HG03159 (cell line): ENCODE measurements around the gene GTF2H3.

ENCODE experiments used
- ATAC-seq: cut with Tn5 transposase; IDR thresholded peaks from one replicate; pipeline ENCODE4 v1.9.1; 2021; ENCODE audit warnings: mild to moderate bottlenecking, moderate library complexity; ENCODE audit not compliant: unreplicated experiment

The GTF2H3 gene

GRCh38 chr12:123643911-123644310 is 10.3 kb downstream of the GTF2H3 start:
- no peak for ATAC-seq

GRCh38 chr12:123645380-123645779 is 11.8 kb downstream of the GTF2H3 start:
- no peak for ATAC-seq

DNA sequence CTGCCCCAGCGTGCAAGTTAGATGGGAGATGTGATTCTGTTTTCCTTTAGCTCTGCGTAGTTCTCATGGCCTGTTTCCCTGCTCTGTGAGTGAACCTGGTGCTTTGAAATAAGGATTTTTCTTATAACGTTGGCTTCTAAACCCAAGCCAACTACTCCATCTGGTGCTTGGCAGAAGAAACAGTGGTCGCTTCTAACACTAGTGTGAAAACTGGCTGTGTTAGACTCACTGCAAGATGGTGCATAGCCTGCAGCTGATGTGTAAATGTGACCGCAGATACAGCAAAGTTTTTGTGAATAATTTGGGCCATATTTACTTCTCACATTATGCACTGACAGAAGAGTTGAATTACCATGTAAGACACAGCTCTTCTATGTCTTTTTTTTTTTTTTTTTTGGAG is 12.2 kb downstream of the GTF2H3 start:
- no peak for ATAC-seq

- no peak for ATAC-seq
These were observed 14.8 kb downstream of the GTF2H3 start for GRCh38 chr12:123648401-123648800.

- ATAC-seq, result no peak
These were observed 20.6 kb downstream of the GTF2H3 start for GRCh38 chr12:123654129-123654701.

DNA sequence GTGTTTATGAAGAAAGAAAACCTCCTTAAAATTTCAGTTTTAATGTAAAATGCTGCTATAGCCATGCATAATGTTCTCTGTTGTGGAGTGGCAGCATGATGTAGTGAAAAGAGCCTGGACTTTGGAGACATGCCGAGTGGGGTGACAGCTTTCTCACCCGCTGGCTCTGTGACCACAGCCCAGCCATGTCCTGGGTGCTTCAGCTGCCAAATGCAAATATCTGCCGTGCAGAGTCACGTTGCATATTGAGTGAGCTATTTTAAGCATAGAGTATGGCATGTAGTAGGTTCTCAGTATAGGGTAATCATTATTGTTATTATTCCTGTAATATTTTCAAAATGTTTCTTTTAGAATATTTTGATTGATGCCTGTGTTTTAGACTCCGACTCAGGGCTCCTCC is 21.8 kb downstream of the GTF2H3 start:
- ATAC-seq, result peak; percentile 92

DNA sequence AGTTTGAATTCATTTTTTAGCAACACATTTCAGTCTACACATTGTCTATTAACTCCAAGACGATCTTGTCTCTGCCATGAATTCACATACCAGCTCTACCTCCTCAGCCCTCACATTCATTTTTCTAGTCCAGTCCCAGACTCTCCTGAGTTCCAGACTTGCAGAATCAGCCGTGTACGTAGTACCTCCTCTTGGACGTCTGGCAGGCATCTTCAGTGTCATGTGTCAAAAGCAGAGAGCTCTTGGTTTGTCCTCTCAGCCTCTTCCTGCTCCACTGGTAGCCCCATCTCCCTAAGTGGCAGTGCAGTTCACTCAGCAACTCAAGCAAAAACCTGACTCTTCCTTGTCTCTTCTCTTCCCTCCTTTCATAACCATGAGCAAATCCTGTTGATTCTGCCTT is 22.8 kb downstream of the GTF2H3 start:
- ATAC-seq, result no peak

GRCh38 chr12:123657211-123657610 is 23.6 kb downstream of the GTF2H3 start:
- no peak for ATAC-seq

DNA sequence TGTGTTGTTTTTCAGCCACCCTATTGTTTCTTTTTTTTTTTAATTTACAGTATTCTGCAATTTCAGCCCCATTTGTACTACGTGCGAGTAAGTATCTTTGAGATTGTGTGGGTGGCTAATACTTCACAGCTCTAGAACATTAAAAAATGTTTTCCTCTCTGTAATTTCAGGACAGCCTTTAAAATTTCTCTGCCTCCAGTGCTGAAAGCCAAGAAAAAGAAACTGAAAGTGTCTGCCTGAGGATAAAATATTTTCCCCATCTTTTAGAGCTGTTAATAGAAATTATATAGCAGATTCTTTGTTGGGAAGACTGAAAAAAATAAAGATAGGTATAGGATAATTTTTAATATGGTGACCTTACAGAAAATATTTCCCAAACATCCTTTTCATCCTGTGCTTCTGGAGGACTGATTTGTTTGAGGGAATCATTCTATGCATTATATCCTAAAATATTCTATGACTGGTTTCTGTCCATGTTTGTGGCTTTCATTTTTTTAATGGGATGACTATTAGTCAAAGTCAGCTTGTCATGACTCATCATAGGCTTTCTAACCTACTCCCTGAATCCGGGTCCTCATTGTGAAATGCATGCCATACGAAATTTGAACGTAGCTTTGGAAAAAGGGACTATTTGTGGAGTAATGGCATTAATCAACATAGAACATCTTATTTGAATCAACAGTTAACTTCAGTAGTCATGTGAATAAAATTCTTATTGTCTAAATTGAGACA is 26.5 kb downstream of the GTF2H3 start:
- ATAC-seq, result no peak

DNA sequence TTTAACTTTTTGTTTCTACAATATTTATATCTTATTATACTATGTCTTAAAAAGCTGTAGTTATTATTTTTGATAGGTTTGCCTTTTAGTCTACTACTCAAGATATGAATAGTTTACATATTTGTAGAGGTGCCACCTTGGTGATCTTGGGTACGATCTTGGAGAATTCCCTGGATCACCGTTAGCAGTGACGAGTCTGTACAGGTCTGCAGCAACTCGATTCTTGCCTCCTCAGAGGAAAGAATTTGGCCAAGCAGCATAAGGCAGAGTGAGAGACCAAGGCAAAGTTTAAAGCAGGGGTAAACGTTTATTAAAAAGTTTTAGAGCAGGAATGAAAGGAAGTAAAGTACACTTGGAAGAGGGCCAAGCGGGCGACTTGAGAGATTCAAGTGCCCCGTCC is 34.1 kb downstream of the GTF2H3 start:
- no peak for ATAC-seq

DNA sequence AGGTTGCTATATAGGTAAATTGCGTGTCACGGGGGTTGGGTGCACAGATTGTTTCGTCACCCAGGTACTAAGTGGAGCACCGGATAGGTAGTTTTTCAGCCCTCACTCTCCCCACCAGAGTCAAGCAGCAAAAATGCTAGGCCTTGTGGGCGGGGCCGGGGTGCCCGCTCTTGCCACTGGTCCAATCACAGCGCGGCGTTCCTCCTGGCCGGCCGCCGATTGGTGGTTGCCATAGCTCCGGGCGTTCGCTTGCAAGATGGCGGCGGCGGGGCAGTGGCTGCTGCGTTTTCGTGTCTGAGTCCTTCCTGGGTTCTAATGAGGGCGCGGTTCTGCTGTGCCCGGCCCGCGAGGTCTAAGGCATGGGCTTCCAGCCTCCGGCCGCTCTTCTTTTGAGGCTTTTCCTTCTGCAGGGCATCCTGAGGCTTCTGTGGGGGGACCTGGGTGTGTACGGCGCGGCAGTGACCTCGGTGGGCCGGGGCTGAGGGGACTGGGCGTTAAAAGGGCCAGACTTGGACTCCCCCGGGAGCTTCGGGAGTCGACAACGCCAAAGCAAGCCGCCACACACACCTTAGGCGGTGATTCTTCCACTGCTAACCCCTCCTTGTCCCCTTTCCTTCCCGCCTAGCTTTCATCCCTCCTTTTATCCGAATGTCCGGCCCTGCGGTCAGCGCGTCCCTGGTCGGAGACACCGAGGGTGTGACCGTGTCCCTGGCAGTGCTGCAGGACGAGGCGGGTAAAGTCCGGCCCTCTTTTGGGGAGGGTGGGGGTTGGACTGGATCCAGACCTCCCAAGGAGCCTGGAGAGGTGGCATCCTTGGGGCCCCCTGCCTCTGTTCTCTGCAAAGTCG is 37.5 kb downstream of the GTF2H3 start, which contains the start of gene TCTN2:
TSS of gene TCTN2 (plus strand) at position 232 of the 847 bp plus-strand sequence. CDS start at position 360, 128 bp downstream.
- peak; percentile 98 for ATAC-seq

GRCh38 chr12:123671876-123672275 is 38.2 kb downstream of the GTF2H3 start:
- no peak for ATAC-seq

GRCh38 chr12:123675436-123675835 is 41.8 kb downstream of the GTF2H3 start:
- no peak for ATAC-seq

- ATAC-seq, result no peak
These were observed 43.1 kb downstream of the GTF2H3 start for GRCh38 chr12:123676616-123677320.

GRCh38 chr12:123678981-123679380 is 45.4 kb downstream of the GTF2H3 start:
- no peak for ATAC-seq

DNA sequence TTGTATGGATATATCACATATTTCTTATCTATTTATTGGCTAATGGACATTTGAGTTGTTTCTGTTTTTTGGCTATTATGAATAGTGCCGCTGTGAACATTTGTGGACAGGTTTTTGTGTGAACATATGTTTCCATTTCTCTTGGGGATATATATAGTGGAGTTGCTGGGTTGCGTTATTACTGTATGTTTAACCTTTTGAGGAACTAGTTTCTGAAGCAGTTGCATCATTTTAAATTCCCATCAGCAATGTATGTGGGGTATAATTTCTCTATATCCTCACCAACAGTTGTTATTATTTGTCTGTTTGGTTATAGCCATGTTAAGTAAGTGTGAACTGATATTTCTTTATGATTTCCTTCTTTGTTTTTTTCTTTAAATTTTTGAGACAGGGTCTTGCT is 48.0 kb downstream of the GTF2H3 start:
- ATAC-seq, result no peak

DNA sequence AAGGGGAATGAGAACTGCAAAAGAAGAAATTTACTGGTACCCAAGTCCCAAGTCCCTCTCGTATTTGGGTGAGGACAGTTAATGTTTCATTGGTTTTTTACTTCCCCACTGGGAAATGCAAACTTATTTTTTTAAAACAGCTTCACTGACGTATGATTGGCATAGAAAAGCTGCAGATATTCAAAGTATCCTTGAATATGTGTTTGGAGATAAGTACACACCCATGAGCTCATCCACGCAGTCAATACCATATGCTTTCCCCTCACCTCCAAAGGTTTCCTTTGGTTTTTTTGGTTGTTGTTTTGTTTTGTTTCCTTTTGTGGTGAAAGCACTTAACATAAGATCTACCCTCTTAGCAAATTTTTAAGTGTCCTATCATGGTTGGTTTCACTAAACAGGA is 50.3 kb downstream of the GTF2H3 start:
- ATAC-seq, result no peak

GRCh38 chr12:123686636-123687190 is 53.1 kb downstream of the GTF2H3 start:
- ATAC-seq, result no peak

DNA sequence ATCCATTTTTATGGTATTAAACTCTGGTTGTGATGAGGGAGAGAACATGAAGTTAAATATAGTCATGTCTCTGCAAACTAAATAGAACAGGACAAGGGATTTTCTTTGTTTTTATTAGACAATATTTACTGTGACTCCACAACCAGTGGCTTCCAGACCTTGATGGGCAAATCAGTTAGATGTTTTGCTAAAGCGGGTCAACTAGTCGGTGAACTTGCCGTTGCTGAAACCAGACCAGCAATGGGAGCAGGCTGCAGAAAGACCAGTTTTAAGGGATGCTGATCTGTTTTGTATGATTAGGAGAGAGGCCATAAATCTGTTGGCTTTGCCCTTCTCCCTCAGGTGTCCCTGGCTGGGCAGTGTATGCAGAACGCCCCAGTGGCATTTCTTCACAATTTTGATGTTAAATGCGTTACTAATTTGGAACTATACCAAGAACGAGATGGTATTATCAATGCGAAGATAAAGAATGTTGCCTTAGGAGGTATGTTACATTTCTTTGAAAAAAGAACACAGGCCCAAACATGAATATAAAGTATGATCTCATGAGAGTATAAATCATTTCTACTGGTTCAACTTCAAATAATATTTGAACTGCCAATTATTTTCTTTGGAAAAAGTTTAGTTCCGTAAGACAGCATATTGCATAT is 56.7 kb downstream of the GTF2H3 start:
- ATAC-seq, result no peak

DNA sequence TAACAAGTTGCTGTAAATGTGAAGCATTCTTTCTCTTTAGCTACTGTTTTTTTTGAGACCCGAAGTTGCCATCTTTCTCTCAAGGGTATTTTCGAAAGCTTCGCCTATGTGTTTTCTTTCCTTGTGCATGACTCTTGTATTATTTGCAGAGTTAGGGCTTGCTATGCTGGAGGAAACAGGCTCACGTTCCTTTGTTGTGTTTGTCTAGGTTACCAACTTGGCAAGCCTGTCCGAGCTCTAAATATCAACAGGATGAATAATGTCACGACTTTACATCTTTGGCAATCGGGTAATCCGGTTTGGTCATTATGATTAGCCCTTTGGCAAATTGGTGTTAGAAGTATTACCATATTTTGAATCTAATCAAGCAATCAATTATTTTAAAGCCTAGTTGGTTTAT is 62.6 kb downstream of the GTF2H3 start:
- no peak for ATAC-seq
